Measurements from ENCODE around the gene CWC15.

Gene CWC15

DNA sequence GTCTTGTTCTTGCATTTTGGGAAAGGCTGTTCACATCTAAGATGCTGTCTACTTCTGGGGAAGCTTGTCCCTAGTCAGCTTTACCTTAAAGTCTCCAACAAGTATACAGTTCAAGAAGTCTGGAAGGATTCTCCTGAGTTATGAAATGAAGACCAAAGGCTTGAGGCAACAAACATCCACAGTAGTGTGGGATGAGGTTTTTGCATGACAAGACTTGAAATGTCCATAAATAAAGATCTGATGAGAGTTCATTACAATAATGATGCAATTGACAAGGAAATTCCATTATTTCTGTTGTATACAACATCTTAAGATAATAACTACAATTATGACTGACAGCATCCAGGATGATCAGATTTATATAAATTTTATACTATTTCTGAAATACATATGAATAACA is 30.4 kb upstream of the CWC15 start (continued):
- no peak for TF ChIP-seq ZNF157 (tag by site-specific recombination; IDR thresholded peaks at IDR 0.05)
- TF ChIP-seq, protein P1, sequence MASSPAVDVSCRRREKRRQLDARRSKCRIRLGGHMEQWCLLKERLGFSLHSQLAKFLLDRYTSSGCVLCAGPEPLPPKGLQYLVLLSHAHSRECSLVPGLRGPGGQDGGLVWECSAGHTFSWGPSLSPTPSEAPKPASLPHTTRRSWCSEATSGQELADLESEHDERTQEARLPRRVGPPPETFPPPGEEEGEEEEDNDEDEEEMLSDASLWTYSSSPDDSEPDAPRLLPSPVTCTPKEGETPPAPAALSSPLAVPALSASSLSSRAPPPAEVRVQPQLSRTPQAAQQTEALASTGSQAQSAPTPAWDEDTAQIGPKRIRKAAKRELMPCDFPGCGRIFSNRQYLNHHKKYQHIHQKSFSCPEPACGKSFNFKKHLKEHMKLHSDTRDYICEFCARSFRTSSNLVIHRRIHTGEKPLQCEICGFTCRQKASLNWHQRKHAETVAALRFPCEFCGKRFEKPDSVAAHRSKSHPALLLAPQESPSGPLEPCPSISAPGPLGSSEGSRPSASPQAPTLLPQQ (tag by site-specific recombination; IDR thresholded peaks at IDR 0.05), result no peak

DNA sequence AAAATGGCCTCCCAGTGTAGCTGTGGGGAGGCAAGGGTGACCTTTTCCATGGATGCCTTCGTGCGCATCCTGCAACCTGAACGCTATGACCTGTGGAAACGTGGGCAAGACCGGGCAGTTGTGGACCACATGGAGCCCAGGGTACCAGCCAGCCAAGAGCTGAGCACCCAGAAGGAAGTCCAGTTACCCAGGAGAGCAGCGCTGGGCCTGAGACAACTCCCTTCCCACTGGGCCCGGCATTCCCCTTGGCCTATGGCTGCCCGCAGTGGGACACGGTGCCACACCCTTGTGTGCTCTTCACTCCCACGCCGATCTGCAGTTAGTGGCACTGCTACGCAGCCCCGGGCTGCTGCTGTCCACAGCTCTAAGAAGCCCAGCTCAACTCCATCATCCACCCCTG is 24.9 kb upstream of the CWC15 start:
- no peak overlapping the region for H3K27ac ChIP-seq (ENCODE audit: extremely low read depth, low read depth, low read length)
- H3K36me3 ChIP-seq (ENCODE audit: control insufficient read depth in 2 of 2, insufficient read depth in 1 of 2, low read length in 2 of 2), result peaks cover 0 to 17% of the 10 kb centered on the region in 2 experiments; a peak in 1 of 3 replicates
- no peaks in the 10 kb centered on the region for H3K9me3 ChIP-seq (ENCODE audit: control insufficient read depth, insufficient read depth, low read depth, low read length)
- POLR2A ChIA-PET, result no interaction called here
- CTCF ChIA-PET, result no interaction called here
- H3K4me1 ChIP-seq (ENCODE audit: control insufficient read depth, insufficient read depth, low read length), result no peaks in the 10 kb centered on the region
- H3K4me3 ChIP-seq (ENCODE audit: low read depth, low read length), result no peak overlapping the region
- TF ChIP-seq, protein P2, sequence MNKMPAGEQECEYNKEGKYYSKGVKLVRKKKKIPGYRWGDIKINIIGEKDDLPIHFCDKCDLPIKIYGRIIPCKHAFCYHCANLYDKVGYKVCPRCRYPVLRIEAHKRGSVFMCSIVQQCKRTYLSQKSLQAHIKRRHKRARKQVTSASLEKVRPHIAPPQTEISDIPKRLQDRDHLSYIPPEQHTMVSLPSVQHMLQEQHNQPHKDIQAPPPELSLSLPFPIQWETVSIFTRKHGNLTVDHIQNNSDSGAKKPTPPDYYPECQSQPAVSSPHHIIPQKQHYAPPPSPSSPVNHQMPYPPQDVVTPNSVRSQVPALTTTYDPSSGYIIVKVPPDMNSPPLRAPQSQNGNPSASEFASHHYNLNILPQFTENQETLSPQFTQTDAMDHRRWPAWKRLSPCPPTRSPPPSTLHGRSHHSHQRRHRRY (tag by site-specific recombination; IDR thresholded peaks at IDR 0.05), result no peak
- TF ChIP-seq KLF8 (tag by site-specific recombination; IDR thresholded peaks at IDR 0.05) (no peak), ZNF596 (tag by site-specific recombination; IDR thresholded peaks at IDR 0.05) (no peak)
- TF ChIP-seq, protein P3, sequence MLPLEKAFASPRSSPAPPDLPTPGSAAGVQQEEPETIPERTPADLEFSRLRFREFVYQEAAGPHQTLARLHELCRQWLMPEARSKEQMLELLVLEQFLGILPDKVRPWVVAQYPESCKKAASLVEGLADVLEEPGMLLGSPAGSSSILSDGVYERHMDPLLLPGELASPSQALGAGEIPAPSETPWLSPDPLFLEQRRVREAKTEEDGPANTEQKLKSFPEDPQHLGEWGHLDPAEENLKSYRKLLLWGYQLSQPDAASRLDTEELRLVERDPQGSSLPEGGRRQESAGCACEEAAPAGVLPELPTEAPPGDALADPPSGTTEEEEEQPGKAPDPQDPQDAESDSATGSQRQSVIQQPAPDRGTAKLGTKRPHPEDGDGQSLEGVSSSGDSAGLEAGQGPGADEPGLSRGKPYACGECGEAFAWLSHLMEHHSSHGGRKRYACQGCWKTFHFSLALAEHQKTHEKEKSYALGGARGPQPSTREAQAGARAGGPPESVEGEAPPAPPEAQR (tag by site-specific recombination; IDR thresholded peaks at IDR 0.05), result no peak

DNA sequence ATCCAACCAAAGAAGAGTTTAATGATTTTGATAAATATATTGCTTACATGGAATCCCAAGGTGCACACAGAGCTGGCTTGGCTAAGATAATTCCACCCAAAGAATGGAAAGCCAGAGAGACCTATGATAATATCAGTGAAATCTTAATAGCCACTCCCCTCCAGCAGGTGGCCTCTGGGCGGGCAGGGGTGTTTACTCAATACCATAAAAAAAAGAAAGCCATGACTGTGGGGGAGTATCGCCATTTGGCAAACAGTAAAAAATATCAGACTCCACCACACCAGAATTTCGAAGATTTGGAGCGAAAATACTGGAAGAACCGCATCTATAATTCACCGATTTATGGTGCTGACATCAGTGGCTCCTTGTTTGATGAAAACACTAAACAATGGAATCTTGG is 24.1 kb upstream of the CWC15 start:
- Histone ChIP-seq H3K27ac (ENCODE audit: extremely low read depth, low read depth, low read length) (no peak overlapping the region), H3K4me3 (ENCODE audit: low read depth, low read length) (no peak overlapping the region), H3K4me1 (ENCODE audit: control insufficient read depth, insufficient read depth, low read length) (no peaks in the 10 kb centered on the region), H3K9me3 (ENCODE audit: control insufficient read depth, insufficient read depth, low read depth, low read length) (no peaks in the 10 kb centered on the region), H3K36me3 (ENCODE audit: control insufficient read depth in 2 of 2, insufficient read depth in 1 of 2, low read length in 2 of 2) (peaks cover 0 to 17% of the 10 kb centered on the region in 2 experiments; a peak in 1 of 3 replicates)
- ChIA-PET POLR2A (no interaction called here), CTCF (no interaction called here)
- TF ChIP-seq KLF7 (tag by site-specific recombination; IDR thresholded peaks at IDR 0.05; ENCODE audit: borderline replicate concordance) (no peak), ZNF423 (tag by site-specific recombination; IDR thresholded peaks at IDR 0.05) (no peak), FEZF1 (tag by site-specific recombination; IDR thresholded peaks at IDR 0.05) (no peak), SCRT2 (tag by site-specific recombination; IDR thresholded peaks at IDR 0.05) (no peak), BCL11B (tag by site-specific recombination; IDR thresholded peaks at IDR 0.05; ENCODE audit: low read depth) (no peak), ZNF777 (tag by site-specific recombination; IDR thresholded peaks at IDR 0.05; ENCODE audit: borderline replicate concordance) (no peak), ZNF37A (tag by site-specific recombination; IDR thresholded peaks at IDR 0.05) (no peak), ZNF416 (tag by site-specific recombination; IDR thresholded peaks at IDR 0.05) (no peak), SCRT1 (tag by site-specific recombination; IDR thresholded peaks at IDR 0.05; ENCODE audit: borderline replicate concordance) (no peak), ZNF624 (tag by site-specific recombination; IDR thresholded peaks at IDR 0.05) (no peak), ZNF214 (tag by site-specific recombination; IDR thresholded peaks at IDR 0.05; ENCODE audit: borderline replicate concordance) (no peak), ZNF146 (tag by site-specific recombination; IDR thresholded peaks at IDR 0.05) (no peak), ZBTB8A (tag by site-specific recombination; IDR thresholded peaks at IDR 0.05) (no peak)
- TF ChIP-seq, protein P4, sequence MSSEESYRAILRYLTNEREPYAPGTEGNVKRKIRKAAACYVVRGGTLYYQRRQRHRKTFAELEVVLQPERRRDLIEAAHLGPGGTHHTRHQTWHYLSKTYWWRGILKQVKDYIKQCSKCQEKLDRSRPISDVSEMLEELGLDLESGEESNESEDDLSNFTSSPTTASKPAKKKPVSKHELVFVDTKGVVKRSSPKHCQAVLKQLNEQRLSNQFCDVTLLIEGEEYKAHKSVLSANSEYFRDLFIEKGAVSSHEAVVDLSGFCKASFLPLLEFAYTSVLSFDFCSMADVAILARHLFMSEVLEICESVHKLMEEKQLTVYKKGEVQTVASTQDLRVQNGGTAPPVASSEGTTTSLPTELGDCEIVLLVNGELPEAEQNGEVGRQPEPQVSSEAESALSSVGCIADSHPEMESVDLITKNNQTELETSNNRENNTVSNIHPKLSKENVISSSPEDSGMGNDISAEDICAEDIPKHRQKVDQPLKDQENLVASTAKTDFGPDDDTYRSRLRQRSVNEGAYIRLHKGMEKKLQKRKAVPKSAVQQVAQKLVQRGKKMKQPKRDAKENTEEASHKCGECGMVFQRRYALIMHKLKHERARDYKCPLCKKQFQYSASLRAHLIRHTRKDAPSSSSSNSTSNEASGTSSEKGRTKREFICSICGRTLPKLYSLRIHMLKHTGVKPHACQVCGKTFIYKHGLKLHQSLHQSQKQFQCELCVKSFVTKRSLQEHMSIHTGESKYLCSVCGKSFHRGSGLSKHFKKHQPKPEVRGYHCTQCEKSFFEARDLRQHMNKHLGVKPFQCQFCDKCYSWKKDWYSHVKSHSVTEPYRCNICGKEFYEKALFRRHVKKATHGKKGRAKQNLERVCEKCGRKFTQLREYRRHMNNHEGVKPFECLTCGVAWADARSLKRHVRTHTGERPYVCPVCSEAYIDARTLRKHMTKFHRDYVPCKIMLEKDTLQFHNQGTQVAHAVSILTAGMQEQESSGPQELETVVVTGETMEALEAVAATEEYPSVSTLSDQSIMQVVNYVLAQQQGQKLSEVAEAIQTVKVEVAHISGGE (tag by site-specific recombination; conservative IDR thresholded peaks at IDR 0.05; ENCODE audit: low read depth), result no peak
- TF ChIP-seq, protein P3 (tag by site-specific recombination; IDR thresholded peaks at IDR 0.05), result no peak

All from HEK293 (cell line).